Ovary (tissue), 9 donors: ENCODE measurements around the gene HCRTR1. TPM values are rescaled to one million over a fixed set of nuclear protein-coding genes. Genes with fewer than 3 reads are reported as not detected.

Source experiments
- DNase-seq, 5 donors: peaks; one replicate each; pipeline ENCODE4 v3.0.0-alpha.2; 2019 to 2020
- H3K27ac ChIP-seq, 2 donors: fragments of 200-600 bp; one replicate each; pipeline versions ENCODE4 v1.5.1 to v1.8.0; 2019 to 2022
- H3K27me3 ChIP-seq: fragments of 200-600 bp; one replicate; pipeline ENCODE4 v1.8.0; 2022
- H3K36me3 ChIP-seq: fragments of 200-600 bp; sonication (generic); one replicate; pipeline ENCODE4 v1.5.1; 2019
- H3K4me1 ChIP-seq: one replicate; pipeline ENCODE4 v1.8.1; 2013; ENCODE audit warnings: mild to moderate bottlenecking, moderate library complexity; ENCODE audit not compliant: insufficient read depth
- H3K4me3 ChIP-seq: fragments of 200-600 bp; sonication (generic); one replicate; pipeline ENCODE4 v1.5.1; 2017
- H3K9me3 ChIP-seq, 2 donors: fragments of 200-600 bp in 1 of 2; sonication (generic) in 1 of 2; one replicate each; pipeline versions ENCODE4 v1.5.1 to v1.8.1; 2013 to 2019; ENCODE audit warnings: mild to moderate bottlenecking in 1 of 2, moderate library complexity in 1 of 2
- EP300 ChIP-seq: sonication (generic); formaldehyde crosslinking; IDR thresholded peaks from one replicate; pipeline ENCODE4 v1.6.1; 2017; ENCODE audit warnings: antibody characterized with exemption
- POLR2A ChIP-seq: fragments of 450-650 bp; IDR thresholded peaks from one replicate; pipeline ENCODE4 v1.6.1; 2017; ENCODE audit warnings: antibody characterized with exemption, mild to moderate bottlenecking, moderate library complexity
- WGBS, 3 donors: extraction: QIAGEN DNeasy Blood & Tissue Kit in 1 of 3; methylation state at CpG; one replicate each; pipeline versions ENCODE4 v1.1.5 to v1.1.7; 2013 to 2017; 5-methylcytosine and 5-hydroxymethylcytosine counted together
- intact Hi-C, 4 donors: fragments of 100-400 bp; cut with DNase I; formaldehyde crosslinking; loops; one replicate each; pipeline versions ENCODE4 v1.11.0 to v1.15.1; 2022 to 2023
- polyA plus RNA-seq, 2 donors: library from polyadenylated mRNA; stranded (reverse); fragments of 200-250 nt in 1 of 2; fragments of 350-450 nt in 1 of 2; fragmentation: Illumina TruSeq in 1 of 2; extraction: RNeasy Lipid Tissue Mini Kit (QIAGEN cat#74804) in 1 of 2; gene quantifications; one replicate each; pipeline ENCODE4 v1.2.3, GENCODE V29; 2013 to 2014
- total RNA-seq, 7 donors: library from RNA; depleted of rRNA in 2 of 7; stranded (reverse); fragments of >200 nt in 2 of 7; fragmentation: NEBNext Ultra II Directional in 3 of 7; extraction: Animal tissue kit (Norgen Biotek cat#: 25700) in 3 of 7; gene quantifications; one replicate each; pipeline versions ENCODE4 v1.1.0 to v1.2.4, GENCODE V29; 2016 to 2023
- TF ChIP-seq, protein P1 (sequence below), 3 donors: fragments of 450-650 bp in 2 of 3; fragments of 200-600 bp in 1 of 3; IDR thresholded peaks; one replicate each; pipeline versions ENCODE4 v1.5.1 to v1.8.0; 2016 to 2022; ENCODE audit warnings: antibody characterized with exemption in 3 of 3, mild to moderate bottlenecking in 1 of 3
- donor health status: DM: no; HTN: no; CAD: no; lungs with moderate emphysema.
- donor health status: DM: no; HTN: no; CAD: no.
- donor health status: Bipolar disorder and iron deficiency.
- donor health status: DM: yes; HTN: yes; CAD: no.
- donor health status: DM: no; HTN: no; CAD: no.
- donor health status: DM: yes; HTN: yes; CAD: no.

HCRTR1 gene
- total and polyA plus RNA-seq, 9 donors = not detected

GRCh38 chr1:31624731-31625514 lies 7.4 kb downstream of the HCRTR1 start:
- intact Hi-C loops = no loop called here
- Histone ChIP-seq H3K27ac (no peak overlapping the region), H3K36me3 (no peaks in the 10 kb centered on the region), H3K9me3 (no peaks in the 10 kb centered on the region), H3K27me3 (no peaks in the 10 kb centered on the region), H3K4me3 (no peak overlapping the region), H3K4me1 (peaks cover 7% of the 10 kb centered on the region)
- WGBS, 3 donors = 86 to 88% (median 87%) methylated on average over 16 of the region's 16 CpGs
- TF ChIP-seq, protein P1, sequence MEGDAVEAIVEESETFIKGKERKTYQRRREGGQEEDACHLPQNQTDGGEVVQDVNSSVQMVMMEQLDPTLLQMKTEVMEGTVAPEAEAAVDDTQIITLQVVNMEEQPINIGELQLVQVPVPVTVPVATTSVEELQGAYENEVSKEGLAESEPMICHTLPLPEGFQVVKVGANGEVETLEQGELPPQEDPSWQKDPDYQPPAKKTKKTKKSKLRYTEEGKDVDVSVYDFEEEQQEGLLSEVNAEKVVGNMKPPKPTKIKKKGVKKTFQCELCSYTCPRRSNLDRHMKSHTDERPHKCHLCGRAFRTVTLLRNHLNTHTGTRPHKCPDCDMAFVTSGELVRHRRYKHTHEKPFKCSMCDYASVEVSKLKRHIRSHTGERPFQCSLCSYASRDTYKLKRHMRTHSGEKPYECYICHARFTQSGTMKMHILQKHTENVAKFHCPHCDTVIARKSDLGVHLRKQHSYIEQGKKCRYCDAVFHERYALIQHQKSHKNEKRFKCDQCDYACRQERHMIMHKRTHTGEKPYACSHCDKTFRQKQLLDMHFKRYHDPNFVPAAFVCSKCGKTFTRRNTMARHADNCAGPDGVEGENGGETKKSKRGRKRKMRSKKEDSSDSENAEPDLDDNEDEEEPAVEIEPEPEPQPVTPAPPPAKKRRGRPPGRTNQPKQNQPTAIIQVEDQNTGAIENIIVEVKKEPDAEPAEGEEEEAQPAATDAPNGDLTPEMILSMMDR (IDR thresholded peaks at IDR 0.05) = no peak
- no peak for TF ChIP-seq POLR2A
- TF ChIP-seq EP300 = no peak
- DNase-seq = no peak

- no peak for TF ChIP-seq EP300
- TF ChIP-seq, protein P1 (IDR thresholded peaks at IDR 0.05) = no peak
- TF ChIP-seq POLR2A = no peak
- intact Hi-C loops = no loop called here
Measured at GRCh38 chr1:31625561-31626222, 8.2 kb downstream of the HCRTR1 start.

DNA sequence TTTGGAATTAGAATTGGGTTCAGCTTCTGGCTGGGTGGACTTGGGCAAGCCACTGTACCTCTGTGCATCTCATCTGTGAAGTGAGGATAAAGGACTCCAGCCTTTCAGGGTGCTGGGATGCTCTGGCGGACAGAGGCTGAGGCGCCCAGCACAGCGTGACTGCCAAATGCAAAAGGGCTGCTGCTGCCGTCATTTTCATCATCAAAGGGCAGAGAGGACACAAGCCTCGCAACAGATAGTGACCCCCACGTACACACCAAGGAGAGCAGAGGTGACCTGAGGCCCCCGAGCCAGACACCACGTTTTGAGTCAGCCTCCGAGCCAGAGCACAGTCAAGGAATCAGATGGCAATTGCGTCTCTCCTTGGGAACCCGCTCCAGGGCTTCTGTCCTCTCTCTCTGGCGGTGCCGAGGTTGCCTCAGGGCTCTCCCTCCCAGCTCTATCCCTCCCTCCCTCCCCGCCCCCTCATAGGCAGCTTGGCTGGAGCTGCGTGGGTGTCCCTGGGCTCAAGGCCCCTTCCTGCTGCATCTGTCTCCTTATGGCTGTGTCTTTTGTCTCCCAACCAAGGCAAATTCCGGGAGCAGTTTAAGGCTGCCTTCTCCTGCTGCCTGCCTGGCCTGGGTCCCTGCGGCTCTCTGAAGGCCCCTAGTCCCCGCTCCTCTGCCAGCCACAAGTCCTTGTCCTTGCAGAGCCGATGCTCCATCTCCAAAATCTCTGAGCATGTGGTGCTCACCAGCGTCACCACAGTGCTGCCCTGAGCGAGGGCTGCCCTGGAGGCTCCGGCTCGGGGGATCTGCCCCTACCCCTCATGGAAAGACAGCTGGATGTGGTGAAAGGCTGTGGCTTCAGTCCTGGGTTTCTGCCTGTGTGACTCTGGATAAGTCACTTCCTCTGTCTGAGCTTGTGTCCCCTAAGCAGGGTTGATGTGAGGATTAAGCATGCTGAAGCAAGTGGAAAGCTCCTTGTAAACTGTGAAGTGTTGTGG lies 9.0 kb downstream of the HCRTR1 start:
- WGBS, 3 donors = 17 to 41% (median 20%) methylated on average over 23 of the region's 23 CpGs
- H3K27ac ChIP-seq = peak overlapping the region in 1 of 2 donors; percentile 56
- peaks cover 7% of the 10 kb centered on the region for H3K4me1 ChIP-seq
- H3K36me3 ChIP-seq = no peaks in the 10 kb centered on the region
- no peaks in the 10 kb centered on the region for H3K27me3 ChIP-seq
- intact Hi-C loops = no loop called here
- TF ChIP-seq, protein P1 (IDR thresholded peaks at IDR 0.05) = no peak
- TF ChIP-seq POLR2A = no peak
- no peak for TF ChIP-seq EP300
- H3K9me3 ChIP-seq = no peaks in the 10 kb centered on the region
- DNase-seq = peak; percentile 59 to 69 (median 63)
- H3K4me3 ChIP-seq = no peak overlapping the region

More at GRCh38 chr1:31625561-31626222, 8.2 kb downstream of the HCRTR1 start:
- Histone ChIP-seq H3K4me3 (no peak overlapping the region), H3K9me3 (no peaks in the 10 kb centered on the region), H3K27ac (peak overlapping the region in 1 of 2 donors; percentile 56), H3K27me3 (no peaks in the 10 kb centered on the region), H3K36me3 (no peaks in the 10 kb centered on the region), H3K4me1 (peaks cover 7% of the 10 kb centered on the region)
- no peak for DNase-seq
- 73 to 89% (median 74%) methylated on average over 4 of the region's 4 CpGs for WGBS, 3 donors
